ELR (cell line): ENCODE results near the gene KLHL24.
"Not testable (repeated sequence)": the region's sequence is repeated elsewhere in the genome, so short reads cannot be mapped to it uniquely, and the experiment has no call there.

Experiments used
- DNase-seq: peaks from one replicate; pipeline ENCODE4 v3.0.0-alpha.2; 2015; ENCODE audit warnings: low read depth

The KLHL24 gene

GRCh38 chr3:183635107-183635430 lies 354 bp upstream of the KLHL24 start:
- no peak for DNase-seq

DNA sequence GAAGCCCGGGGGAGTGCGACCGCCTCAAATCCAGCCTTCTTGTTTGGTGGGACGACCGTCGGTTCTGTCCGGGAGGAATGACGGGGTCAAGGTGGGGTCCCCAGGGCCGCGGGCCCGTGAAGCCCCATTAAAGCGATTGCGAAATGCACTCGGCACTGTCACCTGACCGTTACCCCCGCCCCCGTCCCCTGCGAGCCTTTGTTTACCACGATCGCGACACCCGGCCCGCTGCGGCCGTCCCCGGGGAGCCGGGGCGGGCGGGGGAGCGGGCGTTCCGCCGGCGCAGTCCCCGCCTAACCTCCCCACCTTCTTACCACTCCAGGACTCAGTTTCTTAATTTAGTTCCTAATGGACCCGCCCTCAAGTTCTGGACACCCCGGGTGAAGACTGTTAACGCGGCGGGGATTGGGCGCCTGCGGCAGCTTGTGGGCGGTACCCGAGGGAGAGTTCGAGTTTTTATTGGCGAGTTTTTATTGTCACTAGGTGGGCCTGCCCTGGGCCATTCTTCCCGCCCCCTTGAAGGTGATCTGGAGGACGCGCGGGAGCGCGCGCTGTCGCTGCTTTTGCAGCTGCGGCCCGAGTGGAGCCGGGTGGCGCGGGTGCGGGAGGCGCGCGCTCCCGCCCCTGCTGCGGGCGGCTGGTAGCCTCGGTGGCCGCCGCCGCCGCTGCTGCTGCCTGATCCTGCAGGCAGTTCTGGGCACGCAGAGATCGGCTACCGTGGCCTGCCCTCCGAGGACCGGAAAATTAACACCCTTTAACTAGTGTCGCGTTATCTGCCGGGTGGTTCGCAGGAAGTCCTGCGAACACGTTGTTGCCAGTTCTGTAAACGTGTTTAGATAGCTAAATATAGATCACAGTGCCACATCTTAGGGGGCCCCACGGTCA lies 1.0 kb downstream of the KLHL24 start:
- peak; percentile 96 for DNase-seq

GRCh38 chr3:183637106-183637486 lies 1.7 kb downstream of the KLHL24 start:
- DNase-seq = no peak

GRCh38 chr3:183637633-183638032 lies 2.2 kb downstream of the KLHL24 start:
- not testable (repeated sequence) for DNase-seq

- DNase-seq = no peak
These were observed 2.9 kb downstream of the KLHL24 start for GRCh38 chr3:183638101-183638852.

DNA sequence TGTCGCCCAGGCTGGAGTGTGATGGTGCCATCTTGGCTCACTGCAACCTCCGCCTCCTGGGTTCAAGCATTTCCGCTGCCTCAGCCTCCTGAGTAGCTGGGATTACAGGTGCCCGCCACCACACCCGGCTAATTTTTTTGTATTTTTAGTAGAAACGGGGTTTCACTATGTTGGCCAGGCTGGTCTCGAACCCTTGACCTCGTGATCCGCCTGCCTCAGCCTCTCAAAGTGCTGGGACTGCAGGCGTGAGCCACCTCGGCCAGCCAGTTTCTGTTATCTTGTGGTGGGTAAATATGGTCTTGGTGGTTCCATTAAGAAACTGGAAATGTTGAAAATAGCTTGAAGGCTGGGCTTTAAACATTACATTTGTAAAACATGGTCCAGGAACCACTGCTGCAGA lies 5.2 kb downstream of the KLHL24 start:
- not testable (repeated sequence) for DNase-seq

GRCh38 chr3:183641882-183642281 lies 6.5 kb downstream of the KLHL24 start:
- no peak for DNase-seq

- no peak for DNase-seq
These were observed 8.8 kb downstream of the KLHL24 start for GRCh38 chr3:183644244-183644643.

DNA sequence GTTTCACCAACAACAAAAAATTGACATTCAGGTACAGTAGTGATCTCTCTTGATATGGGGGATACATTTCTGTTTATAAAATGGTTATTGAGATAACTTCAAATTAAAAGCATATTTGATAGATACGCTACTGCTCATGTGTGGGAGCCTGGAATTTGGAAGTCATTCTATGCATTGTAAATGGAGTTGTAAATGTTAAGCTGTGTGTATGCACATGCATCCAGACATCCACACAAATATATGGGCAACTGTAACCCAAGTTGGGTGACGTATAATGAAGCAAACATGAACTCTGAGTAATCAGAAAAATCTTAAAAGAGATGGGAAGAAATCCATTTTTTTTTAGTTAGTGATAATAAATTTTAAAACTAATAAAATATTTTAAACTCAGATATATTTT lies 9.8 kb downstream of the KLHL24 start:
- no peak for DNase-seq

DNA sequence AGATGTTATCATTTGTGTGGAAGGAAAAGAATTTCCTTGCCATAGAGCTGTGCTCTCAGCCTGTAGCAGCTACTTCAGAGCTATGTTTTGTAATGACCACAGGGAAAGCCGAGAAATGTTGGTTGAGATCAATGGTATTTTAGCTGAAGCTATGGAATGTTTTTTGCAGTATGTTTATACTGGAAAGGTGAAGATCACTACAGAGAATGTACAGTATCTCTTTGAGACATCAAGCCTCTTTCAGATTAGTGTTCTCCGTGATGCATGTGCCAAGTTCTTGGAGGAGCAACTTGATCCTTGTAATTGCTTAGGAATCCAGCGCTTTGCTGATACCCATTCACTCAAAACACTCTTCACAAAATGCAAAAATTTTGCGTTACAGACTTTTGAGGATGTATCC lies 15.1 kb downstream of the KLHL24 start:
- DNase-seq = peak; percentile 10

DNA sequence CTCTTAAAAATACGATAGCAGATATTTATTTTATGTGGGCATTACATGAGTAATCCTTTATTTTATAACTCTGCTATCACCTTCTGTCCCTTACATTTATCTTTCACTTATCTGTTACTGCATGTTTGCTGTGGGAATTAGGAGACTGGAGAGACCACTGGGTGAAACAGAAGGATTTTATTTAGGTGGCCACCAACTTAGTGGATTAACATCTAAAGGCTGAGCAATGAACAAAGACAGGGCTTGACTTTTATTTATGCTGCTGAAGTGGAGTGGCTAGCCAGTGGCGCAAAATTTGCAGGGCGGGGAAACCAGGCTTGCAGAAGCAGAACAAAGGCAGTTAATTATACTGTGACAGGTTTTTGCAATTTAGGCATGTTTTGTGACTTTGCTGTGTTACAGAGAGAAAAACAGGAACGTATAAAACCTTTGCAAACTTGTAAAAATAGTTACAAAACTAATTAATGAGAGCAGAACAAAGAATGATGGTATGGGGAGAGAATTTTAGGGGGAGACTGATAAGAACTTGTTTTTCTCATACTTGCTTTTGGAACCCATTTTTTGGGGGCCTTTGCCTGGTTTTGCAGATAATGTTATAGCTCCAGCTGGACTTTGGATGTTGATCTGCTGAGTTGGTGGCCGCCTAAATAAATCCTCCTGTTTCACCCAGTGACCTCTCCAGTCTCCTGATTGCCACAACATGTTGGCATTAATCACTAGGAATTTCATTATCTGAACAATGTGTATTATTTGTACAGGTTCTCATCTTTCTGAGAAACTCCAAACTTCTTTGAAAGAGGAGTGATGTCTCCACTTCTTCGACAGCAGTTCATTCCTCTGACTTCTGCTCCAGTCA lies 18.0 kb downstream of the KLHL24 start:
- no peak for DNase-seq

GRCh38 chr3:183654727-183655126 lies 19.3 kb downstream of the KLHL24 start:
- no peak for DNase-seq

DNA sequence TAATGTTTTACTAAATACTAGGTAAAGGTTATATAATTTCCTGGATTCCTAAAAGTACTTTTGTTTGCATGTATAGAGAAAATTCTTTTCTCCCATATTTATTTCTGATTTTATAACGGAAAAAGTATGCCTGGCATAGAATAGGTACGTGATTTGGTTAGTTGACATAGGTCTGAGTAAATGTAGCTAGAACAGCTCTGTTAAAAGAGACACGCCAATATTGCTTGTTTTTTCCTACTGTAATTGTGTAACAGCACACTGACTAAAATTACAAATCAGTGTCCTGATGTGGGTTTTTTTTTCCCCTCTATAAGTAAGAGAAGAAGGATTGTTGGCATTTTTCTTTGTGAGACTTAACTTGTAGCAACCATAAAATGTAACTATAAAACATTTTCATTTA lies 26.7 kb downstream of the KLHL24 start:
- DNase-seq = no peak

- DNase-seq = peak; percentile 88
These were observed 29.5 kb downstream of the KLHL24 start for GRCh38 chr3:183664913-183665381.

- no peak for DNase-seq
These were observed 44.6 kb downstream of the KLHL24 start for GRCh38 chr3:183680061-183680460.

DNA sequence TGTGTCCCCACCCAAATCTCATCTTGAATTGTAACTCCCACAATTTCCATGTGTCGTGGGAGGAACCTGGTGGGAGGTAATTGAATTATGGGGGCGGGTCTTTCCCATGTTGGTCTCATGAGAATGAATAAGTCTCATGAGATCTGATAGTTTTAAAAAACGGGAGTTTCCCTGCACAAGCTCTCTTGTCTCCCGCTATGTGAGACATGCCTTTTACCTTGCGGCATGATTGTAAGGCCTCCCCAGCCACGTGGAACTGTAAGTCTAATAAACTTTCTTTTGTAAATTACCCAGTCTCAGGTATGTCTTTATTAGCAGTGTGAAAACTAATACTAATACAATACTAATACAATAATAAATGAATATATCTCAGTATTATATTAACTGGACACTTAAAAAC lies 52.3 kb downstream of the KLHL24 start:
- DNase-seq = no peak

- DNase-seq = no peak
These were observed 53.5 kb downstream of the KLHL24 start for GRCh38 chr3:183688874-183689273.

DNA sequence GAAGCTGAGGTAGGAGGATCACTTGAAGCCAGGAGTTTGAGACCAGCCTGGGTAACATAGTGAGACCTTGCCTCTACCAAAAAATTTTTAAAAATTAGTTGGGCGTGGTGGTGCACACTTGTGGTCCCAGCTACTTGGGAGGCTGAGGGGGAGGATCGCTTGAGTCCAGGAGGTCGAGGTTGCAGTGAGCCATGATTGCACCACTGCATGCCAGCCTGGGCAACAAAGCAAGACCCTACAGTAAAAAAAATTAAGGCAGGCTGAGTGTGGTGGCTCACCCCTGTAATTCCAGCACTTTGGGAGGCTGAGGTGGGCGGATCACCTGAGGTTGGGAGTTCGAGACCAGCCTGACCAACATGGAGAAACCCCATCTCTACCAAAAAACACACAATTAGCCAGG lies 54.2 kb downstream of the KLHL24 start:
- not testable (repeated sequence) for DNase-seq

DNA sequence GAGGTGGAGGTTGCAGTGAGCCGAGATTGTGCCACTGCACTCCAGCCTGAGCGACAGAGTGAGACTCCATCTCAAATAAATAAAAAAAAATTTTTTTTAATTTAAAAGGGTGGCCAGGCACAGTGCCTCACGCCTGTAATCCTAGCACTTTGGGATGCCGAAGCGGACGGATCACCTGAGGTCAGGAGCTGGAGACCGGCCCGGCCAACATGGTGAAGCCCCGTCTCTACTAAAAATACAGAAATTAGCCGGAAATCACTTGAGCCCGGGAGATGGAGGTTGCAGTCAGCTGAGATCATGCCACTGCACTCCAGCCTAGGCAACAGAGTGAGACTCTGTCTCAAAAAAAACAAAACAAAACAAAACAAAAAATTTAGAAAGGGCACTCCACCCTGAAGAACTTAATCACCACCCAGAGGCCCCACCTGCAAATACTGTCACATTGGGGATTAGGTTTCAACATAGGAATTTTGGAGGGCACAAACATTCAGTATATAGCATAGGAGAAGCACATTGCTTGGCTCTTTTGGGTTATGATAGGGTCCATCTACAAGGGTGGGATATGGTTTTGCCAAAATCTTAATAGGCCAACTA lies 55.1 kb downstream of the KLHL24 start:
- DNase-seq = no peak

GRCh38 chr3:183692436-183692835 lies 57.0 kb downstream of the KLHL24 start:
- DNase-seq = no peak

DNA sequence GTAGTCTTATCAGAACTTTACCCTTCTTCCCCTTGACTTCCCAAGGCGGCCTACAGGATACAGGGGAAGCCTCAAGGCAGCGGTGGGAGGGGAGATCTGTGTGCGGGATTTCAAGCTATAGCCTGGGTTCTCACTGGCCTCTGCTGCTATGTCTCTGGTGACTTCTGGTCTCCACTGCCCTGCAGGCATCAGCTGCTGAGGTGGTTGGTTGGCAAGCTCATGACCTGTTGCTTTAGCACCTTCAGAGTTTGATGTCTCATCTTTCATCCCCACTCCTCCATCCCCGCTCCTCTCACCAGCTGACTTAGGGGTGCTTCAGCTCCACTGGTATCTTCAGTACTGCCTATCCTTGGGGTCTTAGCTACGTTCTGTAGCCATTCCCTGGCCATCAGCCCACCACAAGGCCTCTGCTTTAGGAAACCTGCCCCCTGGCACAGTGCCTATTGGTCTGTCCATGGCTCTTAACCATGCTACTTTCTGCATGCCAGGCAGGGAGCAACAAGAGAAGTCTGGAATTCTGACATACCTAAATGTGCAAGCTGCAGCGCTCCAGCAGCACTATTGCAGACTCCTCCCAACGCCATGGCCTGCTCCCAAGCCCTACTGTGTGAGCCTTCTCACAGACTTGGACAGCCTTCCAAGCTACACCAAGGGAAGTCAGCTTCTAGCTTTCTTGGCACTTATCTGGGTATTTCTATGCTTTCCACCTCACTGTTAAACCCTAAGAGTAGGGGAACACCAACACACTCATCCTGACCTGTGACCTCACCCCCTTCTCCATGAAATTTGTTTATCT lies 60.3 kb downstream of the KLHL24 start:
- no peak for DNase-seq
